Regular cardiac myocyte (primary cell): Measurements from ENCODE around the gene FAAH. TPM values are rescaled to one million over a fixed set of nuclear protein-coding genes. Genes with fewer than 3 reads are reported as not detected.

Source experiments
- total RNA-seq: library from RNA; depleted of rRNA; stranded (reverse); fragments of >200 nt; gene quantifications from 2 replicates; pipeline ENCODE4 v1.2.3, GENCODE V29; 2014

Gene FAAH
- 2.0 and 3.5 TPM in 2 replicates for total RNA-seq

DNA sequence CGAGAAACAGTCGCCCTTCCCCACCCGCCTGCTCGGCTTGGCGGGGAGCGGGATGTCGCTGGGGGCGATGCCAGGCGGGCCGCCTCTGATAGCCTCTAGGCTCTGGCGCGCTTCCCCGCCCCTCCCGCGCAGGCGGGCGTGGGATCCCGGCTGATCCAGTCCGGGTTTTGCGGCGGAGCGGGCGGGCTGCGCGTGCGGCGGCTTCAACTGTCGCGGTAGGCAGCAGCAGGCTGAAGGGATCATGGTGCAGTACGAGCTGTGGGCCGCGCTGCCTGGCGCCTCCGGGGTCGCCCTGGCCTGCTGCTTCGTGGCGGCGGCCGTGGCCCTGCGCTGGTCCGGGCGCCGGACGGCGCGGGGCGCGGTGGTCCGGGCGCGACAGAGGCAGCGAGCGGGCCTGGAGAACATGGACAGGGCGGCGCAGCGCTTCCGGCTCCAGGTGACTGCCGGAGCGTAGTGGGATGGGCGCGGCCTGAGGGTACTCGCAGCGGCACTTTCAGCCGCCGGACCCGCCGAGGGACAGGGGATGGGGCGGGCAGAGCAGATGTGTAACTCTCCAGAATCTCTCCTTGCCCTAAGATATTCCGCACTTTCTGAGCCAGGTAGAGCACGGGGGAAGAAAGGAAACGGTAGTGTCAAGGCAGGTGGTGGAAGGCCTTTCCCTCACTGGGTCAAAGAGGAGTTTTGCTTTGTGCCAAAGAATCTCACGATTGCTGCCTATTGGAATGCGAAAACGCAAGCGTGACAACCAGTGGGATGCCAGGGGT is at the start of gene FAAH:
TSS of gene FAAH (plus strand) at position 210 of the 764 bp plus-strand sequence. CDS start at position 242, 32 bp downstream.

Other genes with a start within 250 kb of the FAAH start
- gene TSPAN1, start 219.2 kb upstream of the FAAH start, total RNA-seq, result 0.56 and 0.58 TPM in 2 replicates
- gene P3R3URF, start 217.8 kb upstream of the FAAH start, total RNA-seq, result not detected in 2 replicates
- gene POMGNT1, start 195.9 kb upstream of the FAAH start, total RNA-seq, result 48.5 and 80.7 TPM in 2 replicates
- 3.3 and 3.9 TPM in 2 replicates for gene LURAP1, start 191.0 kb upstream of the FAAH start, total RNA-seq
- 1.4 and 5.6 TPM in 2 replicates for gene RAD54L, start 146.6 kb upstream of the FAAH start, total RNA-seq
- gene LRRC41, start 90.7 kb upstream of the FAAH start, total RNA-seq, result 89.5 and 103 TPM in 2 replicates
- 491 and 703 TPM in 2 replicates for gene UQCRH, start 90.6 kb upstream of the FAAH start, total RNA-seq
- gene NSUN4, start 53.5 kb upstream of the FAAH start, total RNA-seq, result 12.4 and 19.2 TPM in 2 replicates
- not detected in 2 replicates for gene DMBX1, start 95.5 kb downstream of the FAAH start, total RNA-seq
- not detected in 2 replicates for gene KNCN, start 157.3 kb downstream of the FAAH start, total RNA-seq
- 11.3 and 13.8 TPM in 2 replicates for gene MKNK1, start 210.0 kb downstream of the FAAH start, total RNA-seq
- 7.3 and 10.7 TPM in 2 replicates for gene MOB3C, start 222.5 kb downstream of the FAAH start, total RNA-seq